B cell (primary cell): ENCODE results near the gene SERGEF. TPM values are rescaled to one million over a fixed set of nuclear protein-coding genes. Genes with fewer than 3 reads are reported as not detected.

Source experiments
- ATAC-seq: fragments of 200-7000 bp; cut with Tn5 transposase; one replicate; pipeline ENCODE4 v1.10.0; 2021; ENCODE audit warnings: low read depth, mild to moderate bottlenecking, moderate number of reproducible peaks, moderate library complexity
- CTCF ChIA-PET: fragments of 350-600 bp; sonication (Branson Sonifier 250); formaldehyde crosslinking; loops from one replicate; lab custom pipeline; 2021; ENCODE audit warnings: antibody characterized with exemption, inconsistent platforms; lab: Charles Lee
- POLR2A ChIA-PET: fragments of 350-600 bp; sonication (Branson Sonifier 250); formaldehyde crosslinking; loops from one replicate; lab custom pipeline; 2021; ENCODE audit warnings: antibody characterized with exemption; lab: Charles Lee
- DNase-seq: peaks from one replicate; pipeline ENCODE4 v3.0.0; 2013
- H2AFZ ChIP-seq: 2 replicates; pipeline ENCODE4 v1.6.1; 2012; ENCODE audit warnings: mild to moderate bottlenecking, low read depth, low read length; ENCODE audit not compliant: insufficient read depth, poor library complexity, severe bottlenecking
- H3K27ac ChIP-seq, 2 donors: 1 replicate in 1 of 2; 2 replicates in 1 of 2; pipeline ENCODE4 v1.5.1; 2012 to 2013; ENCODE audit warnings: low read length in 2 of 2, mild to moderate bottlenecking in 2 of 2, moderate library complexity in 1 of 2
- H3K27me3 ChIP-seq, 4 experiments: fragments of 200-600 bp in 1 of 4; sonication (generic) in 1 of 4; replicated peaks in 1 of 4; 1 replicate in 2 of 4; 2 replicates in 2 of 4; pipeline versions ENCODE4 v1.6.1 to v1.7.0; 2013 to 2016; ENCODE audit warnings: low read length in 3 of 4, mild to moderate bottlenecking in 2 of 4, mixed read lengths in 1 of 4, moderate library complexity in 1 of 4; ENCODE audit not compliant: insufficient read depth in 4 of 4, control insufficient read depth in 3 of 4; ENCODE audit errors: control extremely low read depth in 1 of 4
- H3K36me3 ChIP-seq, 2 experiments: replicated peaks in 1 of 2; 1 replicate in 1 of 2; 2 replicates in 1 of 2; pipeline versions ENCODE4 v1.6.1 to v1.7.1; 2013; ENCODE audit warnings: low read length in 1 of 2; ENCODE audit not compliant: insufficient read depth in 2 of 2, control insufficient read depth in 1 of 2; ENCODE audit errors: control extremely low read depth in 1 of 2, extremely low read depth in 1 of 2
- H3K4me1 ChIP-seq, 2 donors: fragments of 200-600 bp in 1 of 2; sonication (generic) in 1 of 2; 1 replicate in 1 of 2; 2 replicates in 1 of 2; pipeline versions ENCODE4 v1.5.1 to v1.6.1; 2013 to 2017; ENCODE audit warnings: low read length in 2 of 2; ENCODE audit not compliant: control insufficient read depth in 2 of 2, insufficient read depth in 2 of 2
- H3K4me2 ChIP-seq: replicated peaks from 2 replicates; pipeline ENCODE3; 2012; ENCODE audit warnings: mild to moderate bottlenecking, low read depth, low read length; ENCODE audit not compliant: poor library complexity, severe bottlenecking
- H3K4me3 ChIP-seq, 5 experiments: fragments of 200-600 bp in 1 of 5; sonication (generic) in 1 of 5; 1 replicate in 3 of 5; 2 replicates in 2 of 5; pipeline versions ENCODE4 v1.5.1 to v1.7.0; 2011 to 2016; ENCODE audit warnings: low read length in 4 of 5, mild to moderate bottlenecking in 4 of 5, low read depth in 2 of 5, control low read depth in 1 of 5, moderate library complexity in 1 of 5; ENCODE audit not compliant: insufficient read depth in 1 of 5; ENCODE audit errors: control extremely low read depth in 1 of 5, extremely low read depth in 1 of 5
- H3K79me2 ChIP-seq: fragments of 200-600 bp; sonication (generic); one replicate; pipeline ENCODE4 v1.6.0; 2016; ENCODE audit warnings: low read length; ENCODE audit not compliant: control insufficient read depth, insufficient read depth
- H3K9ac ChIP-seq: fragments of 200-600 bp; sonication (generic); 2 replicates; pipeline ENCODE4 v1.6.1; 2017; ENCODE audit warnings: mild to moderate bottlenecking, low read length, moderate library complexity
- H3K9me3 ChIP-seq, 3 donors: one replicate each; pipeline versions ENCODE4 v1.6.1 to v1.7.1; 2013; ENCODE audit warnings: low read length in 2 of 3; ENCODE audit not compliant: control insufficient read depth in 2 of 3, insufficient read depth in 1 of 3; ENCODE audit errors: control extremely low read depth in 1 of 3
- H4K20me1 ChIP-seq: 2 replicates; pipeline ENCODE4 v1.6.0; 2012; ENCODE audit warnings: mild to moderate bottlenecking, low read length; ENCODE audit not compliant: insufficient read depth, control insufficient read depth, poor library complexity, severe bottlenecking
- H3K27ac Mint-ChIP-seq: one replicate; pipeline ENCODE4 v1.8.0; 2021; ENCODE audit warnings: mixed read lengths
- H3K27me3 Mint-ChIP-seq: one replicate; pipeline ENCODE4 v1.8.0; 2021; ENCODE audit warnings: mixed read lengths
- H3K4me1 Mint-ChIP-seq: one replicate; pipeline ENCODE4 v1.8.0; 2021; ENCODE audit warnings: mixed read lengths
- H3K4me3 Mint-ChIP-seq: one replicate; pipeline ENCODE4 v1.8.0; 2021; ENCODE audit warnings: mixed read lengths
- H3K9me3 Mint-ChIP-seq: one replicate; pipeline ENCODE4 v1.8.0; 2022; ENCODE audit warnings: mixed read lengths; ENCODE audit not compliant: insufficient read depth
- EZH2 ChIP-seq: IDR thresholded peaks from 2 replicates; pipeline ENCODE4 v1.6.1; 2012; ENCODE audit warnings: borderline replicate concordance, low read depth, mild to moderate bottlenecking, moderate library complexity, low read length; ENCODE audit not compliant: insufficient read depth, poor library complexity, severe bottlenecking
- WGBS: methylation state at CpG from one replicate; pipeline ENCODE4 v1.1.5; 2013; ENCODE audit warnings: missing lambda C conversion rate; ENCODE audit not compliant: insufficient coverage; 5-methylcytosine and 5-hydroxymethylcytosine counted together
- intact Hi-C: fragments of 100-400 bp; cut with micrococcal nuclease; formaldehyde crosslinking; loops from one replicate; pipeline ENCODE4 v1.10.0; 2022
- polyA plus RNA-seq: library from polyadenylated mRNA; depleted of rRNA; stranded (reverse); fragments of >200 nt; gene quantifications from 2 replicates; pipeline ENCODE4 v1.2.3, GENCODE V29; 2012
- total RNA-seq, 2 donors: library from RNA; stranded (reverse); fragments of 120-200 nt in 1 of 2; gene quantifications; 1 replicate in 1 of 2; 2 replicates in 1 of 2; pipeline versions ENCODE4 v1.2.3 to v1.2.4, GENCODE V29; 2013 to 2022
- TF ChIP-seq, protein P1 (sequence below): fragments of 200-600 bp; IDR thresholded peaks from one replicate; pipeline ENCODE4 v1.8.0; 2022; ENCODE audit warnings: antibody characterized with exemption, mild to moderate bottlenecking

Gene SERGEF
- total and polyA plus RNA-seq, 2 donors (not counting 1 experiment from before 2014, with no cell fraction given): 24.2 to 54.3 TPM

- H3K4me1 Mint-ChIP-seq: no peaks in the 10 kb centered on the region
- CTCF ChIA-PET: no interaction called here
- Histone ChIP-seq H3K79me2 (no peaks in the 10 kb centered on the region), H4K20me1 (no peaks in the 10 kb centered on the region), H3K4me2 (no peak overlapping the region), H3K4me1 (no peaks in the 10 kb centered on the region), H3K4me3 (no peak overlapping the region), H3K27me3 (no peaks in the 10 kb centered on the region), H3K9me3 (peaks cover 0 to 4% (median 0%) of the 10 kb centered on the region in 3 donors), H3K27ac (no peak overlapping the region), H3K9ac (no peak overlapping the region), H3K36me3 (no peaks in the 10 kb centered on the region), H2AFZ (no peak overlapping the region)
- DNase-seq (no peak), ATAC-seq (no peak)
- H3K4me3 Mint-ChIP-seq: no peak overlapping the region
- no peaks in the 10 kb centered on the region for H3K27me3 Mint-ChIP-seq
- no peaks in the 10 kb centered on the region for H3K9me3 Mint-ChIP-seq
- no peak for TF ChIP-seq EZH2
- TF ChIP-seq, protein P1, sequence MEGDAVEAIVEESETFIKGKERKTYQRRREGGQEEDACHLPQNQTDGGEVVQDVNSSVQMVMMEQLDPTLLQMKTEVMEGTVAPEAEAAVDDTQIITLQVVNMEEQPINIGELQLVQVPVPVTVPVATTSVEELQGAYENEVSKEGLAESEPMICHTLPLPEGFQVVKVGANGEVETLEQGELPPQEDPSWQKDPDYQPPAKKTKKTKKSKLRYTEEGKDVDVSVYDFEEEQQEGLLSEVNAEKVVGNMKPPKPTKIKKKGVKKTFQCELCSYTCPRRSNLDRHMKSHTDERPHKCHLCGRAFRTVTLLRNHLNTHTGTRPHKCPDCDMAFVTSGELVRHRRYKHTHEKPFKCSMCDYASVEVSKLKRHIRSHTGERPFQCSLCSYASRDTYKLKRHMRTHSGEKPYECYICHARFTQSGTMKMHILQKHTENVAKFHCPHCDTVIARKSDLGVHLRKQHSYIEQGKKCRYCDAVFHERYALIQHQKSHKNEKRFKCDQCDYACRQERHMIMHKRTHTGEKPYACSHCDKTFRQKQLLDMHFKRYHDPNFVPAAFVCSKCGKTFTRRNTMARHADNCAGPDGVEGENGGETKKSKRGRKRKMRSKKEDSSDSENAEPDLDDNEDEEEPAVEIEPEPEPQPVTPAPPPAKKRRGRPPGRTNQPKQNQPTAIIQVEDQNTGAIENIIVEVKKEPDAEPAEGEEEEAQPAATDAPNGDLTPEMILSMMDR: no peak
- 100% methylated on average over 1 of the region's 3 CpGs for WGBS
- no peak overlapping the region for H3K27ac Mint-ChIP-seq
- intact Hi-C loops: no loop called here
- POLR2A ChIA-PET: no interaction called here
Observed at GRCh38 chr11:17775035-17775348, 237.9 kb downstream of the SERGEF start.

DNA sequence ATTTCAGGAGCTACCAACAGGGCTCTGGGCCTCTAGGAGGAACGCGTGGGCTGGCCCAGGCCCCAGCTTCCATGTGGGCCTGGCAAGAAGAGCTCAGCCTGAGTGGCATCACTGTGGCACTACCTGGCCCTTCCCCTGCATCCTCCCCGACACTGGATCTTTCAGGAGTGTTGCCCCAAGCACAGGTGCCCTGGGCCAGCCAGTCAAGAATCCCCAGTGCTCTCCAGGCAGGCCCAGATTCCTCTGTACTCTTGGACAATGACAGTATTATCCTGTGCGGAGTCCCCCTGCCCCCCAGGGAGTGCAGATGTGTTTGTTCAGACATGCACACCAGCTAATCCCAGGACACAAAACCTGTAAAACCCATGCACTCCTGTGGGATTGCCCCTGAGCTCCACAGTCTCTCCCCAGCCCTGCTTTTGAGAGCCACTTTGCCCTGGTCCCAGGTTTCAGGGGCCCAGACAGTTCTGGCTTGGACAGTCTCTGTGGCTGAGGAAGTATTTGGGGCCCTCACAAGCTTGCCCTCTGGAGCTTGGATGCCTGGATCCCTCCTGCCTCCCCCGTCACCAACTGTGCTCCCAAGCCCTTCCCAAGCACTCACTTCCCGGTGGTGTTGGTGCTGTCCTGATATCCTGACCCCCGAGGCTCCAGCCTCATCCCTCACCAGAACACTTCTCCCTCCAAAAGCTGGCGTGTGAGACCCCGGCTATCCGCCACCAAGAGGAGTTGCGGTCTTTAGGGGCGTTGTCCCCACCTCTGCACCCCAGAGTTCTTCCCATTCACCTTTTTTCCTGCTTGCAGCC is 238.4 kb downstream of the SERGEF start:
- Histone ChIP-seq H3K4me3 (no peak overlapping the region), H3K9ac (no peak overlapping the region), H3K4me2 (no peak overlapping the region), H2AFZ (no peak overlapping the region), H3K36me3 (no peaks in the 10 kb centered on the region), H3K27me3 (no peaks in the 10 kb centered on the region), H3K9me3 (peaks cover 0 to 4% (median 0%) of the 10 kb centered on the region in 3 donors), H3K4me1 (no peaks in the 10 kb centered on the region), H3K27ac (no peak overlapping the region), H4K20me1 (no peaks in the 10 kb centered on the region), H3K79me2 (no peaks in the 10 kb centered on the region)
- Mint-ChIP-seq H3K9me3 (no peaks in the 10 kb centered on the region), H3K4me1 (no peaks in the 10 kb centered on the region), H3K27me3 (no peaks in the 10 kb centered on the region), H3K27ac (no peak overlapping the region), H3K4me3 (no peak overlapping the region)
- intact Hi-C loops: no loop called here
- POLR2A ChIA-PET: no interaction called here
- ATAC-seq (no peak), DNase-seq (no peak)
- TF ChIP-seq, protein P1: no peak
- no peak for TF ChIP-seq EZH2
- 87% methylated on average over 6 of the region's 12 CpGs for WGBS
- CTCF ChIA-PET: no interaction called here
